ENCODE measurements around the gene ARHGEF19.
"Not testable (repeated sequence)": the region's sequence is repeated elsewhere in the genome, so short reads cannot be mapped to it uniquely, and the experiment has no call there.

Gene ARHGEF19

GRCh38 chr1:16248603-16249516, 36.4 kb upstream of the ARHGEF19 start:
- DNase-seq (ENCODE audit: insufficient read length, low spot score) (no peak), FAIRE-seq (no peak)

GRCh38 chr1:16248007-16248436, 35.6 kb upstream of the ARHGEF19 start:
- no peak for TF ChIP-seq CTCF (IDR thresholded peaks at IDR 0.05; ENCODE audit: insufficient read depth, missing control alignments)
- FAIRE-seq (no peak), DNase-seq (ENCODE audit: insufficient read length, low spot score) (no peak)

More at GRCh38 chr1:16248603-16249516, 36.4 kb upstream of the ARHGEF19 start:
- TF ChIP-seq CTCF (IDR thresholded peaks at IDR 0.05; ENCODE audit: insufficient read depth, missing control alignments), result no peak

GRCh38 chr1:16247441-16247840, 35.0 kb upstream of the ARHGEF19 start:
- no peak for FAIRE-seq

GRCh38 chr1:16246961-16247360, 34.5 kb upstream of the ARHGEF19 start:
- FAIRE-seq (no peak), DNase-seq (ENCODE audit: insufficient read length, low spot score) (no peak)
- TF ChIP-seq CTCF (IDR thresholded peaks at IDR 0.05; ENCODE audit: insufficient read depth, missing control alignments), result no peak

More at GRCh38 chr1:16247441-16247840, 35.0 kb upstream of the ARHGEF19 start:
- no peak for DNase-seq (ENCODE audit: insufficient read length, low spot score)
- TF ChIP-seq CTCF (IDR thresholded peaks at IDR 0.05; ENCODE audit: insufficient read depth, missing control alignments), result no peak

- not testable (repeated sequence) for FAIRE-seq; DNase-seq (ENCODE audit: insufficient read length, low spot score)
These were observed 33.8 kb upstream of the ARHGEF19 start for GRCh38 chr1:16246239-16246638.

GRCh38 chr1:16245476-16246196, 33.2 kb upstream of the ARHGEF19 start:
- no peak for TF ChIP-seq CTCF (IDR thresholded peaks at IDR 0.05; ENCODE audit: insufficient read depth, missing control alignments)
- no peak for FAIRE-seq
- no peak for DNase-seq (ENCODE audit: insufficient read length, low spot score)

GRCh38 chr1:16244650-16245285, 32.3 kb upstream of the ARHGEF19 start:
- no peak for TF ChIP-seq CTCF (IDR thresholded peaks at IDR 0.05; ENCODE audit: insufficient read depth, missing control alignments)
- FAIRE-seq, result no peak
- no peak for DNase-seq (ENCODE audit: insufficient read length, low spot score)
